ENCODE measurements around the gene BHMT2. TPM values are rescaled to one million over a fixed set of nuclear protein-coding genes. Genes with fewer than 3 reads are reported as not detected.

Gene BHMT2
- polyA plus RNA-seq, 1 donor from 2014 or later, result not detected

DNA sequence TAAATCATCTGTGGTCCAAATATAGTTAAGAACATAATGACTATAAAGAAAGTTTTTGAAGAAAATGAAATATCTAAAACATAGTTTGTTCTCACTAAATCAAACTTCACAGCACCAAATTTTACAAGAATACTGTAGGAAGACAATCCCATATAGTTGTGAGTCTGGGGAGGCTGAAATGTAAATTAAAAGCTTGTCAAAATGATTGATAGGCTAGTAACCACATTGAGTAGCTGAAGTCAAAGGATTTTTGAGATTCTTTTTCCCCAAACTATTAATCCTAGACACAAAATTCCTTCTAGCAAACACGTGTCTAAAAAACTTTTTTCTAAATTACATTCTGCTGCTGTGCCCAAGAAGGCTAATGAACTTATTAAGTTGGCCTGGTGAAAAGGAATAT, 55.0 kb downstream of the BHMT2 start:
- Mint-ChIP-seq H3K27ac (no peak overlapping the region), H3K27me3 (no peaks in the 10 kb centered on the region), H3K36me3 (peaks cover 9% of the 10 kb centered on the region), H3K9me3 (no peaks in the 10 kb centered on the region), H3K4me3 (no peak overlapping the region), H3K4me1 (no peaks in the 10 kb centered on the region)

DNA sequence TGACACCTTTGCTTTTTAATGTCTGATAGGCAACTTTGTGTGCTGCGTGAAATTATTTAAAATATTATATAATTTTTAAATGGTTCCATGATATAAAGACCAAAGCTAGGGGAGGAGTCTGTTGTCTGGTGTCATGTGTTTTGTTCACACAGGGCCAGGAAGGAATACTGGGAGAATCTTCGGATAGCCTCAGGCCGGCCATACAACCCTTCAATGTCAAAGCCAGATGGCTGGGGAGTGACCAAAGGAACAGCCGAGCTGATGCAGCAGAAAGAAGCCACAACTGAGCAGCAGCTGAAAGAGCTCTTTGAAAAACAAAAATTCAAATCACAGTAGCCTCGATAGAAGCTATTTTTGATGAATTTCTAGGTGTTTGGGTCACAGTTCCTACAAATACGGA, 61.2 kb downstream of the BHMT2 start:
- Mint-ChIP-seq H3K27ac (no peak overlapping the region), H3K4me3 (no peak overlapping the region), H3K27me3 (peaks cover 6% of the 10 kb centered on the region), H3K4me1 (peaks cover 4 to 8% (median 6%) of the 10 kb centered on the region in 3 donors), H3K9me3 (no peaks in the 10 kb centered on the region), H3K36me3 (peaks cover 1% of the 10 kb centered on the region)

DNA sequence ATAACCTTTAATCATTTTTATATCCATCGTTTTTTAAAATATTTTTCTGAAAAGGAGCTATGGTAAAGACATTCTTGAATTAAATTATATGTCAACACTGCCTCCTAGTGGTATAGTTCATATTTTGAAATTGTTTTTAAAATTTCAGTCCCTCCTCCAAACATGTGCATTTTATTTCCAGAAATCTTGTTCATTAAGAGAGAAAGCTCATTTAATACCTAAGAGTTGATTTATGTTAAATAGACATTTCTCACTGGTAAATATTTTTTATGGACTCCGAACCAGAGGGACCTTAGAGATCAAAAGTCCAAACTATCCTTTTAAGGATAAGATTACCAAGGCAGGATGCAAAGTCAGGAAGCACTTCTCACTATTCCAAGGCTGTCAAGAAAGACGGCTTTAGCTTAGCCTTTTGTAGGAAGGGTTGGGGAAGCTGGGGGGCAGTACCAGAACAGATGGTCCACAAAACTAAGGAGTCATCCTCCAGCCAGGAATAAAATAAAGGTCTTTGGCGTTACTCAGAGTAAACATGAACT, 63.6 kb downstream of the BHMT2 start:
- Mint-ChIP-seq H3K27ac (peak overlapping the region in 1 of 3 donors; percentile 76), H3K4me3 (peak overlapping the region in 3 of 4 donors; percentile 8 to 79 (median 77)), H3K4me1 (peaks cover 4 to 8% (median 6%) of the 10 kb centered on the region in 3 donors), H3K9me3 (no peaks in the 10 kb centered on the region), H3K36me3 (no peaks in the 10 kb centered on the region), H3K27me3 (peaks cover 6% of the 10 kb centered on the region)

DNA sequence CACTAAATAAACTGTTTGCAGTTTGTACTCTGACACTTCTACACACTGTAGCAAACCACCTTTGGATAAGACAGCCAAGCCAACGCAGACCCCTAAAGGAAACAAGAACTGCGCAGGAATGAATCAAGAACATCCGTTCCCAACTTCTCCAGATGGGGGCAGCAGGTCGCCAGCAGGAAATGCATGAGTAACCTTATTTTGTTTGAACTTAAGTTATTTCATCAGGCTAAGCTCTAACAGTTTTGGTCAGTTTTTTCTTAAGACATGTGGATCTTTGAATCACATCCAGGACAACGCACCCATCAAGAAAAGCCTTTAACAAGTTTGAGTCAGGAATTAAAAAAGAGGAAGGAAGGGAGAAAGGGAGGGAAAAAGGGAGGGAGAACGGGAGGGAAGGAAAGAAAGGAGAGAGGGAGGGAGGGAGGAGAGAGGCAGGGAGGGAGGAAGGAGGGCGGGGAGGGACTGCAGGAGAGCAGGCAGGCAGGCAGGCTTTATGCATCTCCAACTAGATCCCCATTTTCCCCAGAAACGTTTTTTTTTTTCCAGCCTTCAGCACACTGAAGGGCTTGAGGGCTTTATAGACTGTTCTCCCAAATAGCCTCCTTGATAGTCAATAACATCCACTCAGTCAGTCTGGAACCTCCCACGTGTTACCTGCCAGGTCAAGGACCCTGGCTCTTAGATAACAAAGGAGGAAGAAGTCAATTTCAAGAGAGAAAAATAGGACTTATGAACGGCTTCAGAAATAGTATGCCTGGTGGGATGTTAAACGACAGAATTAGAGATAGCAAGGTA, 64.3 kb downstream of the BHMT2 start:
- H3K27me3 Mint-ChIP-seq, result peaks cover 6% of the 10 kb centered on the region
- peak overlapping the region in 1 of 3 donors; percentile 76 for H3K27ac Mint-ChIP-seq
- H3K36me3 Mint-ChIP-seq, result no peaks in the 10 kb centered on the region
- no peaks in the 10 kb centered on the region for H3K9me3 Mint-ChIP-seq
- H3K4me1 Mint-ChIP-seq, result peaks cover 4 to 8% (median 6%) of the 10 kb centered on the region in 3 donors
- H3K4me3 Mint-ChIP-seq, result peak overlapping the region in 2 of 4 donors; percentile 45 to 79

DNA sequence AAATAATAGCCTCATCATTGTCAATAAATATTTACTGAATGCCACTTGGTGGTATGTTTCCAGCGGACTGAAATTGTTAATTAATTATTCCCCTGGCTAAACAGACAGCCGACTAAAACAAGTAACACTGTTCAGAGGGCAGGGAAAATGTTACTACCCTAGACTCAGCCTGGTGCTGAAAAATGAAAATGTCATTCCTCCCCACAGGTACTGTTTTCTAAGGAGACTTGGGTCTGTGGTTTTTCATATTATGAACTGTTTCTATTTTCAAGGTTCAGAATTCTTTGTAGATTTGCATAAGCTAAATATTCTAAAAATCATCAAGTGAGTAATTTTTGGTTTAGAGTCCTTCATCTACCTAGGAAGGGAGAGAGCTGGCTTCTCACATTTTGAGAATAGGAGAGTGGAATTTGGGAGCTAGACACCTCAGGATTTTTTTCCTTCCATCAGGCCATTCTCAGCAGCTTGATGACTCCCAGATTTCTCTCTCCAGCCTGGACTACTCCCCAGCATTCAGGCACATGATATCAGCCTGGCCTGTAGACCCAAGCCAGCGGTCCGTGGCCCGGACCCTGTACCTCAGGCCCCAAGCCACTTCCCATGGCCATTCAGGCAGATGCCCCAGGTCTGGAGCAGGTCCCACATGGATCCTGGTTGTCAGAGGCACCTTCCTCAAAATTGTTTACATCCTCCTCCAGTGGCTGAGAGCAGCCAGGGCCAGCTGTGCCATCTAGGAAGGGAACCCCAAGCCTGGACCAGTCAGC, 66.4 kb downstream of the BHMT2 start:
- Mint-ChIP-seq H3K27me3 (peaks cover 6% of the 10 kb centered on the region), H3K4me3 (no peak overlapping the region), H3K9me3 (peaks cover 0 to 8% (median 2%) of the 10 kb centered on the region in 3 donors), H3K27ac (no peak overlapping the region), H3K4me1 (peaks cover 4 to 8% (median 6%) of the 10 kb centered on the region in 3 donors), H3K36me3 (peaks cover 5% of the 10 kb centered on the region)

DNA sequence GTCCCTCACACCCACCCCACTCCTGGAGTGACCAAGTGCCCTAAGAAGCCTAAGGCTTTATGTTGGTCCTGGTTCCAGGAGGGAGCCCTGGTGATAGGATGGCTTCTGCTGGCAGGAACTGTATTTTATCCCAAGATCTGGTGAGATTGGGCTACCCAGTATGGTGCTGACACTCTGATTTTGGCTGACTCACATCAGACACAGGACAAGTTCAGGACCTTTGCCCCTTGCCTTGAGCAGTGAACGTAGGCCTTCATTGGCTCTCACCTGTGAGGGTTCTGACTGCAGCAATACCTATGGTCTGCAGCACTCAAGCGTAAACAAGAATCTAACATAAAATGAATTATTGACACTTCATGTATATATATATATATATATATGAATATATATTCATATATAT, 67.1 kb downstream of the BHMT2 start:
- Mint-ChIP-seq H3K9me3 (peaks cover 0 to 10% (median 2%) of the 10 kb centered on the region in 3 donors), H3K4me3 (no peak overlapping the region), H3K27me3 (peaks cover 6% of the 10 kb centered on the region), H3K4me1 (peaks cover 4 to 8% (median 6%) of the 10 kb centered on the region in 3 donors), H3K36me3 (peaks cover 5% of the 10 kb centered on the region), H3K27ac (no peak overlapping the region)

Other genes starting within 250 kb of the BHMT2 start
- 4.5 TPM for gene ARSB, start 84.5 kb upstream of the BHMT2 start, polyA plus RNA-seq
- 0.70 TPM for gene DMGDH, start 93 bp upstream of the BHMT2 start, polyA plus RNA-seq
- gene BHMT, start 42.0 kb downstream of the BHMT2 start, polyA plus RNA-seq, result not detected
- gene JMY, start 166.4 kb downstream of the BHMT2 start, polyA plus RNA-seq, result 4.6 TPM

All from IgD-negative memory B cell (primary cell).